ENCODE results near the gene KCTD15.
A peak's percentile ranks its signal among the peaks of the same experiment; 100 is the strongest.

The KCTD15 gene

DNA sequence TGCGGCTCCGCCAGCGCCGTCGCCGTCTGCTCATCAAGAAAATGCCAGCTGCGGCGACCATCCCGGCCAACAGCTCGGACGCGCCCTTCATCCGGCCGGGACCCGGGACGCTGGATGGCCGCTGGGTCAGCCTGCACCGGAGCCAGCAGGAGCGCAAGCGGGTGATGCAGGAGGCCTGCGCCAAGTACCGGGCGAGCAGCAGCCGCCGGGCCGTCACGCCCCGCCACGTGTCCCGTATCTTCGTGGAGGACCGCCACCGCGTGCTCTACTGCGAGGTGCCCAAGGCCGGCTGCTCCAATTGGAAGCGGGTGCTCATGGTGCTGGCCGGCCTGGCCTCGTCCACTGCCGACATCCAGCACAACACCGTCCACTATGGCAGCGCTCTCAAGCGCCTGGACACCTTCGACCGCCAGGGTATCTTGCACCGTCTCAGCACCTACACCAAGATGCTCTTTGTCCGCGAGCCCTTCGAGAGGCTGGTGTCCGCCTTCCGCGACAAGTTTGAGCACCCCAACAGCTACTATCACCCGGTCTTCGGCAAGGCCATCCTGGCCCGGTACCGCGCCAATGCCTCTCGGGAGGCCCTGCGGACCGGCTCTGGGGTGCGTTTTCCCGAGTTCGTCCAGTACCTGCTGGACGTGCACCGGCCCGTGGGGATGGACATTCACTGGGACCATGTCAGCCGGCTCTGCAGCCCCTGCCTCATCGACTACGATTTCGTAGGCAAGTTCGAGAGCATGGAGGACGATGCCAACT is 24.4 kb upstream of the KCTD15 start:
- DNase-seq: no peak

DNA sequence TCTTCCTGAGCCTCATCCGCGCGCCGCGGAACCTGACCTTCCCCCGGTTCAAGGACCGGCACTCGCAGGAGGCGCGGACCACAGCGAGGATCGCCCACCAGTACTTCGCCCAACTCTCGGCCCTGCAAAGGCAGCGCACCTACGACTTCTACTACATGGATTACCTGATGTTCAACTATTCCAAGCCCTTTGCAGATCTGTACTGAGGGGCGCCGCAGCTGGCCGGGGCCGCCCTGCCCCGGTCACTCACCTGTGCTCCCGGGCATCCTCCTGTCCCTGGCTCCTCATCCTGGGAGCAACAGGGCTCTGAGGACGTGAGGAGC is 23.9 kb upstream of the KCTD15 start:
- DNase-seq: no peak

DNA sequence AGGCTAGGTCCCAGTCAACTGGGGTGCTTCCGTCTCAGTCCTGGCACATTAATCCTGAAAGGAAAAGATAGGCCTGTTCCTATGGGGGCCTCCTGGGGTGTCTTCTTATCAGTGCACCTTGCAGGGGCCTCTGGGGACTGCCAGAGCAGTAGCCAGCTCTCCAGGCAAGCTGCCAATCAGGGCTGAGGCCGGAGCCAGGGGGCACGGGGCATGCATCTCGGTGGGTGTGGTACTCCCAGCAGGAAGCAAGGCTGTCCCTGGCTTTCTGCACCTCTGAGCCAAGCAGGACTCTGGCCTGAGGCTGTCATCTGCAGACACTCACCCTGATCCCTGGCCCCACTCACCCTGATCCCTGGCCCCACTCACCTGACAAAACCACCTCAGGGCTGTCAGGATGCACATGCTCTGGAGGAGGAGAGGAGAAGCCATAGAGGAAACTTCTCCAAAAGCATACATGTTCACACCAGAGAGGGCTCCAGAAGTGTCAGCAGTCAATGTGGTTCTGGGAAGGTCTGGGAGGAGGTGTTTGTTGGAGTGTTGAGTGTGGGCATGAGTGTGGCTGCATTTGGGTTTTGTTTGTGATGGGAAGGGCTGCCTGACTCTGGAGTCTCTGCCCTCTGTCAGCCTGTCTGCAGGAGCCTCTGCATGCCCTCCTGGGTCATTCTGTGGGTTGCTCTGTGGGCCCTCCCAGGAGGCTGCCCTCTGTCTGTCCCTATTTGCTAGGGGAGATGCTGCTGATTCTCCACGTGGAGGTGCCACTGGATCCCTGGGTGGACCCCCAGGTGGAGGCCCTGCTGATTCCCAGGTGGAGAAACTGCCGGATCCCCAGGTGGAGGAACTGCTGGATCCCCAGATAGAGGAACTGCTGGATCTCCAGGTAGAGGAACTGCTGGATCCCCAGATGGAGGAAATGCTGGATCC is 22.7 kb upstream of the KCTD15 start:
- no peak for DNase-seq

- no peak for DNase-seq
These were observed 21.9 kb upstream of the KCTD15 start for GRCh38 chr19:33774751-33775150.

GRCh38 chr19:33775731-33776487 is 20.8 kb upstream of the KCTD15 start:
- DNase-seq: no peak

GRCh38 chr19:33777351-33777750 is 19.3 kb upstream of the KCTD15 start:
- DNase-seq: no peak

DNA sequence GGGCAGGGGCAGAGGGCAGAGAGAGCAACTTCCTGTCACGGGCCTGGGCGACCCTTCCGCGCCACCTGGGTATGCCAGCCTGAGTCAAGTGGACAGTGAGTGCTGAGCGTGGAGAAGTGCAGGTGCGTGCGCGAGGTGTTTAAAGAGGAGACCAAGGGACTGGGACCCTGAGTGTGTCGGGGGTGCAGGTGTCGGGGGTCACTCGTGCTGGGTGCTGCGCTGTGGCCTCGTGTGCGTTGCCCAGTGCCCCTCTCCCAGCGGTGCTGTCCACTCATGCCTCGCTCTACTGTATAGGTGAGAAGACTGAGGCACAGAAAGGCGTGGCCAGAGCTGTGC is 18.9 kb upstream of the KCTD15 start:
- no peak for DNase-seq

GRCh38 chr19:33778089-33778791 is 18.4 kb upstream of the KCTD15 start:
- DNase-seq: peak; percentile 85 to 89

DNA sequence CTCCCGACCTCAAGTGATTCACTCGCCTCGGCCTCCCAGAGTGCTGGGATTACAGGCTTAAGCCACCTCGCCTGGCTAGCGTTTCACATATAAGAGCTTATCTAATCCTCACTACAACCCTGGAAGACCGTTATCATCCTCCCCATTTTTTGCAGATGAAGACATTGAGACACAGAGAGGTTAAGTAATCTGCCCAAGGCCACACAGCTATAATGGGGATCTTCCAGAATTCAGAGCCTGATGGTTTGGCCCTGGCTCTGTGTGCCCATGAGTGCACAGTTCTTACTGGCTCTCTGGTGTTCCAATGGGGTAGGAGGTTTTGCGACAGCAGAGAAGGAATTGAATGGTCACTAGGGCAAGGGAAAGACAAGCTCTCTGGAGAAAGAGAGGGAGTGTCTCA is 16.8 kb upstream of the KCTD15 start:
- DNase-seq: no peak

DNA sequence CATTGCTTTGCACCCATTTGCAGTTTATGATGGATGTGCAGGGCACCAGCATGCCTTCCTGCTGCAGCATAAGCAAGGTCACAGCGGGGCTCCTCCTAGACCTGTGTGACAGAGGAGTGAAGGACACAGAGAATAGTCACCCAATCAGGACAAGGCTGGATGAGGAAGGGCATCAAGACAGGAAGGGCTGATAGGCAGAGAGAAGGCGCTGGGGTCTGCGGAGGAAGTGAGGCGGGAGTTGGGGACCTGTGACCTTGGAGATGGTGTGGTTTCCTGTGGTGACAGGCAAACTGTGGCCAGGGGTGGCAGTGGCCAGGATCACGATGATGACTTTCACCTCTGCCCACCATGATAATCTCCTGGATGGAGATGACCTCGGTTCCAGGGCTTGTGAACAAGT is 16.4 kb upstream of the KCTD15 start:
- DNase-seq: no peak

DNA sequence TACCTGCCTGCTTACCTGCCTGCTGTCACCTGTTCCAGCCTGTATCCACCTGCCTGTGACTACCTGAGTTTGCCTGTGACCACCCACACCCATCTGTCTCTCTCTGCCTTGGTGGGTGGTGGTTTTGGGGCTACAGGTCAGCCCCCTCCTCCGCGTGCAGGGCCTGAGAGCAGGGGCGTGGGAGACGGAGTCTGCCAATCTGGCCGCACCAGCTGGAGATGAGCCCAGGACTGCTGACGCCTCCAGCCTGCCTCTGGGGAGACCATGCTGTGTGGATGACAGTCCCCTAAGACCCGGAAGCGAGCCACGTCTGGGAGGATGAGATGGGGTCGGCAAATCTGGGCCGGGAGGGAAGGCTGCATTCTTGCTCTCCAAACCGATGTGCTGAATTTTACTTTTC is 15.9 kb upstream of the KCTD15 start:
- DNase-seq: no peak

GRCh38 chr19:33781415-33781935 is 15.2 kb upstream of the KCTD15 start:
- no peak for DNase-seq

DNA sequence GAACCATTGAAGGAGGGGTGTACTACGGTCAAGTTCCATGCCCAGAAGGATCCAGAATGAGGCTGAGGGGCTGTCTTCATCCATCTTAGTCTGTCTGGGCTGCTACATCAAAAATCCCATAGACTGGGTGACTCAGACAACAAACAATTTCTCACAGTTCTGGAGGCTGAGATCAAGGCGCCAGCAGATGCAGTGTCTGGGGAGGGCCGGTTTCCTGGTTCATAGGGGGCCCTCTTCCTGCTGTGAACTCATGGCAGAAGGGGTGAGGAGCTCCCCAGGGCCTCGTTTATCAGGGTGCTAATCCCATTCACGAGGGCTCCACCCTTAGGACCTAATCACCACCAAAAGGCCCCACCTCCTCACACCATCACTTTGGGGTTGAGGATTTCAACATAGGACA is 14.7 kb upstream of the KCTD15 start:
- no peak for DNase-seq

GRCh38 chr19:33784432-33784831 is 12.2 kb upstream of the KCTD15 start:
- DNase-seq: no peak

- DNase-seq: no peak
These were observed 10.9 kb upstream of the KCTD15 start for GRCh38 chr19:33785795-33786194.

GRCh38 chr19:33788676-33789075 is 8.0 kb upstream of the KCTD15 start:
- DNase-seq: no peak

DNA sequence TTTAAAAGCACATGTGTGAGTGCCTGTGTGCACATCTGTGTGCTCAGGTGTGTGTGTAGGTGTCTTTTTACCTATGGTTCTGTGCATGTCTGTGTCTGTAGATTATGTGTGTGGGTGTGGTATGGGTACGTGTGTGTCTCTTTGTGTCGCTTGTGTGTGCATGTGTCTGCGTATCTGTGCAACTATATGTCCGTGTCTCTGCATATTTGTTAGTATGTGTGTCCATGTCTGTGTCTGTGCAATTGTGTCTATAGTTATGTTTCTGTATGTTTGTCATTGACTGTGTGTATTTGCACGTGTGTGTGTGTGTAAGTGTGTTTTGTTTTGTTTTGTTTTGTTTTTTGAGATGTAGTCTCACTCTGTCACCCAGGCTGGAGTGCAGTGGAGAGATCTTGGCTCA is 7.3 kb upstream of the KCTD15 start:
- DNase-seq: no peak

GRCh38 chr19:33794683-33795369 is 1.8 kb upstream of the KCTD15 start:
- no peak for DNase-seq

DNA sequence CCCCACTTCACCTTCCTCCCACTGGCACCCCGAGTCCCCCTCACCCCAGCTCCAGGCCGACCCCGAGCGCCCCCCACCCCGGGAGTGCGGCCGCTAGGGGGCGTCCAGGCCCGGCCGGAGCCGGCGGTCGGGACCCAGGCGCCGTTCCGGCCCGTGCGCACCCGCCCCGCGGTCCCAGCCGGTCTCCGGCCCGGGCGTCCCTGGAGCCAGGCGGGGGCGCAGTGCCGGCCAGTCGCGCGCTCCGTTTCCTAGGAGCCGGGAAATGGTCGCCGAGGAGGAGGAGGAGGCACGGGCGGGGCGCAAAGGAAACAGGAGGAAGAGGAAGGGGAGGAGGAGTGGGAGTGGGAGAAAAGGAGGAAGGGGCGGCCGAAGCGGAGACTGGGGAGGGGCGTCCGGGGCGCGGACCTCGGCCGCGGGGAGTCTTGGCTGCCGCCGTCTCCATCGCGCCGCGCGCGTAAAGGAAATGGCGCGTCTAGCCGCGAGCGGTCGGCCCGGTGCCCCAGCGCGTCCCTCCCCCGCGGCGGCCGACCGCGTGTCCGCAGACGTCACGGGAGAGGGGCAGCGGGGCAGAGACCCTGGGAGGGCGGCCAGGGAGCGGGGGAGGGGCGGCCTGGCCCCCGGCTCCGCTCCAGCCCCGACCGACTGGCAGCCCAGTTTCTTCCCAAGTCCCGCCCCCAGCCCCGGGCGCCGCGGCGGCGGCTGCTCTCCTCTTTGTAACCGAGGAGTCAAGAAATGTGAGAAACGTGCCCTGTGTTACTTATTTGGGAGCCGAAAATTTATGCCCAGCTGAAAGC is 1.1 kb upstream of the KCTD15 start:
- peak; percentile 68 to 71 for DNase-seq

DNA sequence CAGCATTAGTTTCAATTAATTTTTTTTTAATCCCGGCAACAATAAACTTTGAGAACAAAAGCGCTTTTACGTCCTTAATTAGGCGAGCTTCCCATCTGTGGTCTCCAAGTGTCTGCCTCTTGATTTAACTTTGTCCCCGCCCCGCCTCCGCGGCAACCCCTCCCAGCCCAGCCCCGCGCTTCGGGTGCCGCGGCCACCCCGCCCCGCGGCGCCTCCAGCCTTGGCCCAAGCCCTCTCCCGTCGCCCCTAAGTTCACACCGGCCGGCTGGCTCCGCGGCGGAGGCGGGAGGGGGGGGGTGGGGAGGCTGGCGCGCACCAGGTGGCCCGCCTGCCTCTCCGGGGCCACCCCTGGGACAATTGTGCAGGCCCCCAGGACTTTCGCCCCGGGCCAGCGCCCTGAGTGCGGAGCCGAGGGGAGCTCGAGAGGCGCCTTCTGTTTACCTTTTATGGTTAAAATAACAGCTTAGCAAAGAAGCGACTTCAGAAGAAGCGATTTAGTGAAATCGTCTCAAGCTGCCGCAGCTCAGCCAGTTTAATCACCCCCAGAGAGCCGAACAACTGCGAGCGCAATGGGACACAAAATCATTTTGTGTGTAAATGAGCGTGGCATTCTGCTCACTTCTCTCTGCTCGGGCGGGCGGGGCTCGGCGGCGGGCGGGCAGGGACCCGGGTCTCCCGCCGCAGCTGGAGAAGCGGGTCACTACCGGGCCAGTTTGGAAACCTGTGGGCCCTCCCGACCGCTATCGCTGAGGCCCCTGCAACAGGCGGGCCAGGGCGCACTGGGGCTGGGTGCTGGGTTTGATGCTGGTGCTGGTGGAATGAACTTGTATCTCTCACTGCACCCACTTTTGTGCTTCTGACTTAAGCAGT is 1.4 kb downstream of the KCTD15 start:
- peak; percentile 35 to 53 for DNase-seq

Measured in activated CD4-positive, alpha-beta T cell treated with anti-CD3 and anti-CD28 coated beads, Interleukin-2, amount 50 U/mL, for 48 hours (primary cell).